Kidney (tissue), 14 donors: Measurements from ENCODE around the gene CYB5R4. TPM values are rescaled to one million over a fixed set of nuclear protein-coding genes. Genes with fewer than 3 reads are reported as not detected.

ENCODE experiments used
- DNase-seq, 5 donors: peaks; one replicate each; pipeline ENCODE4 v3.0.0-alpha.2; 2013 to 2020
- FAIRE-seq: peaks from 2 replicates; lab custom pipeline; 2012; peaks lifted over from hg19 to GRCh38; lab: Jason Lieb, UNC
- H3K27ac ChIP-seq, 2 donors: one replicate each; pipeline ENCODE4 v1.7.0; 2013; ENCODE audit warnings: low read depth in 2 of 2, low read length in 2 of 2, inconsistent platforms in 1 of 2
- H3K27me3 ChIP-seq: one replicate; pipeline ENCODE4 v1.7.1; 2013; ENCODE audit warnings: low read length, inconsistent platforms; ENCODE audit not compliant: control insufficient read depth, insufficient read depth
- H3K36me3 ChIP-seq, 3 donors: one replicate each; pipeline versions ENCODE4 v1.7.0 to v1.7.1; 2013; ENCODE audit warnings: low read length in 3 of 3, control low read depth in 1 of 3, inconsistent platforms in 1 of 3; ENCODE audit not compliant: insufficient read depth in 3 of 3, control insufficient read depth in 2 of 3
- H3K4me1 ChIP-seq, 3 donors: one replicate each; pipeline versions ENCODE4 v1.7.0 to v1.7.1; 2013; ENCODE audit warnings: low read length in 3 of 3, inconsistent platforms in 1 of 3, low read depth in 1 of 3; ENCODE audit not compliant: control insufficient read depth in 2 of 3, insufficient read depth in 2 of 3
- H3K4me3 ChIP-seq, 3 donors: one replicate each; pipeline versions ENCODE4 v1.7.0 to v1.8.1; 2013; ENCODE audit warnings: low read length in 3 of 3, control low read depth in 1 of 3, inconsistent platforms in 1 of 3
- H3K9ac ChIP-seq, 3 donors: one replicate each; pipeline versions ENCODE4 v1.7.0 to v1.7.1; 2013; ENCODE audit warnings: low read length in 3 of 3, control low read depth in 1 of 3, inconsistent platforms in 1 of 3
- H3K9me3 ChIP-seq, 3 donors: one replicate each; pipeline versions ENCODE4 v1.7.0 to v1.7.1; 2013; ENCODE audit warnings: low read length in 3 of 3, control low read depth in 1 of 3, inconsistent platforms in 1 of 3; ENCODE audit not compliant: control insufficient read depth in 2 of 3, insufficient read depth in 1 of 3
- CTCF ChIP-seq: IDR thresholded peaks from 3 replicates; pipeline ENCODE4 v1.5.1; 2012; ENCODE audit warnings: mild to moderate bottlenecking, moderate library complexity, borderline replicate concordance; ENCODE audit not compliant: insufficient read depth; ENCODE audit errors: extremely low read depth
- intact Hi-C: fragments of 100-400 bp; cut with DNase I; formaldehyde crosslinking; loops from one replicate; pipeline ENCODE4 v1.11.1; 2022
- polyA plus RNA-seq: library from polyadenylated mRNA; stranded (reverse); fragments of 350-450 nt; fragmentation: Illumina TruSeq; extraction: RNeasy Lipid Tissue Mini Kit (QIAGEN cat#74804); gene quantifications from one replicate; pipeline ENCODE4 v1.2.3, GENCODE V29; 2014; ENCODE audit warnings: low read depth, low replicate concordance; ENCODE audit not compliant: insufficient read depth
- total RNA-seq: library from RNA; stranded (reverse); fragmentation: NEBNext Ultra II Directional; extraction: Animal tissue kit (Norgen Biotek cat#: 25700); gene quantifications from one replicate; pipeline ENCODE4 v1.2.1, GENCODE V29; 2021
- donor health status: control.
- donor health status: control.
- donor health status: control.
- donor health status: control.
- donor health status: control.
- donor health status: DM: yes; HTN: yes; CAD: no.
- donor health status: Normal renal cell carcinoma (clear cell type).

CYB5R4 gene
- total and polyA plus RNA-seq, 2 donors from 2014 or later: 8.0 to 18.7 TPM

GRCh38 chr6:83911278-83911677 lies 51.8 kb downstream of the CYB5R4 start:
- H3K4me3 ChIP-seq: no peak overlapping the region
- DNase-seq (no peak), FAIRE-seq (no peak)
- intact Hi-C loops: no loop called here
- no peaks in the 10 kb centered on the region for H3K27me3 ChIP-seq
- no peaks in the 10 kb centered on the region for H3K36me3 ChIP-seq
- H3K27ac ChIP-seq: no peak overlapping the region
- H3K9ac ChIP-seq: no peak overlapping the region
- H3K4me1 ChIP-seq: no peaks in the 10 kb centered on the region
- no peaks in the 10 kb centered on the region for H3K9me3 ChIP-seq
- no peak for TF ChIP-seq CTCF

- intact Hi-C loops: no loop called here
- DNase-seq (no peak), FAIRE-seq (no peak)
- H3K36me3 ChIP-seq: peaks cover 0 to 2% (median 0%) of the 10 kb centered on the region in 3 donors
- no peak overlapping the region for H3K4me3 ChIP-seq
- H3K27me3 ChIP-seq: no peaks in the 10 kb centered on the region
- H3K4me1 ChIP-seq: no peaks in the 10 kb centered on the region
- H3K27ac ChIP-seq: no peak overlapping the region
- H3K9ac ChIP-seq: no peak overlapping the region
- TF ChIP-seq CTCF: no peak
- H3K9me3 ChIP-seq: no peaks in the 10 kb centered on the region
Observed at GRCh38 chr6:83914953-83915352, 55.5 kb downstream of the CYB5R4 start.

- Histone ChIP-seq H3K9me3 (no peaks in the 10 kb centered on the region), H3K27ac (no peak overlapping the region), H3K9ac (no peak overlapping the region), H3K4me3 (no peak overlapping the region), H3K4me1 (no peaks in the 10 kb centered on the region), H3K36me3 (peaks cover 0 to 2% (median 0%) of the 10 kb centered on the region in 3 donors), H3K27me3 (no peaks in the 10 kb centered on the region)
- intact Hi-C loops: no loop called here
- FAIRE-seq (no peak), DNase-seq (no peak)
- no peak for TF ChIP-seq CTCF
Observed at GRCh38 chr6:83917001-83917400, 57.5 kb downstream of the CYB5R4 start.

GRCh38 chr6:83920017-83920416 lies 60.5 kb downstream of the CYB5R4 start:
- DNase-seq (no peak), FAIRE-seq (no peak)
- intact Hi-C loops: no loop called here
- no peaks in the 10 kb centered on the region for H3K27me3 ChIP-seq
- no peaks in the 10 kb centered on the region for H3K9me3 ChIP-seq
- no peak overlapping the region for H3K27ac ChIP-seq
- H3K36me3 ChIP-seq: peaks cover 0 to 2% (median 0%) of the 10 kb centered on the region in 3 donors
- no peak overlapping the region for H3K9ac ChIP-seq
- H3K4me1 ChIP-seq: no peaks in the 10 kb centered on the region
- TF ChIP-seq CTCF: no peak
- no peak overlapping the region for H3K4me3 ChIP-seq
